ENCODE measurements around the gene MARF1.

The MARF1 gene

GRCh38 chr16:15545544-15545943 lies 97.4 kb downstream of the MARF1 start:
- no peak for TF ChIP-seq POLR2A (IDR thresholded peaks at IDR 0.05; ENCODE audit: low read length)
- TF ChIP-seq GATA1 (IDR thresholded peaks at IDR 0.05; ENCODE audit: low read depth, low read length), result no peak
- no peak for DNase-seq

GRCh38 chr16:15544405-15544804 lies 98.5 kb downstream of the MARF1 start:
- no peak for DNase-seq
- no peak for TF ChIP-seq POLR2A (IDR thresholded peaks at IDR 0.05; ENCODE audit: low read length)
- TF ChIP-seq GATA1 (IDR thresholded peaks at IDR 0.05; ENCODE audit: low read depth, low read length), result no peak
